ENCODE results near the gene DOCK3. TPM values are rescaled to one million over a fixed set of nuclear protein-coding genes. Genes with fewer than 3 reads are reported as not detected.

Gene DOCK3
- total and polyA plus RNA-seq, 4 donors = 0.01 to 0.08 (median 0.06) TPM; not detected in 1

- TF ChIP-seq YY1 (IDR thresholded peaks at IDR 0.05) (no peak), GABPA (IDR thresholded peaks at IDR 0.05 in 1 of 2, conservative IDR thresholded peaks at IDR 0.05 in 1 of 2) (no peak), RAD21 (IDR thresholded peaks at IDR 0.05) (no peak), JUND (IDR thresholded peaks at IDR 0.05) (no peak), FOXA1 (IDR thresholded peaks at IDR 0.05) (no peak), CTCF (IDR thresholded peaks at IDR 0.05; ENCODE audit: low read depth, low read length, missing input control) (no peak), SP1 (IDR thresholded peaks at IDR 0.05) (no peak), NR2F2 (IDR thresholded peaks at IDR 0.05) (no peak), REST (IDR thresholded peaks at IDR 0.05) (no peak), ATF3 (IDR thresholded peaks at IDR 0.05) (no peak), EGR1 (IDR thresholded peaks at IDR 0.05; ENCODE audit: low read depth in 2 of 2) (no peak), MAX (IDR thresholded peaks at IDR 0.05) (no peak), HNF4A (conservative IDR thresholded peaks at IDR 0.05) (no peak), HNF4G (IDR thresholded peaks at IDR 0.05) (no peak), RXRA (IDR thresholded peaks at IDR 0.05) (no peak), ZBTB33 (IDR thresholded peaks at IDR 0.05) (no peak), FOXA2 (IDR thresholded peaks at IDR 0.05) (no peak), TAF1 (conservative IDR thresholded peaks at IDR 0.05) (no peak)
- Histone ChIP-seq H3K36me3 (ENCODE audit: control insufficient read depth in 4 of 4, insufficient read depth in 3 of 4, low read depth in 1 of 4, low read length in 3 of 4) (peaks cover 6 to 15% (median 13%) of the 10 kb centered on the region in 4 donors), H3K9ac (ENCODE audit: low read depth in 1 of 2, low read length in 2 of 2) (peak overlapping the region; percentile 56 to 84), H3K4me1 (ENCODE audit: control insufficient read depth in 4 of 4, insufficient read depth in 4 of 4, low read length in 3 of 4) (peaks cover 0 to 58% (median 48%) of the 10 kb centered on the region in 4 donors), H3K27ac (ENCODE audit: low read depth in 1 of 2, low read length in 2 of 2) (peak overlapping the region; percentile 71 to 96), H3K27me3 (ENCODE audit: control insufficient read depth in 4 of 4, insufficient read depth in 4 of 4, low read length in 3 of 4) (no peaks in the 10 kb centered on the region), H3K4me3 (ENCODE audit: low read depth in 1 of 3, low read length in 3 of 3) (peak overlapping the region; percentile 63 to 94 (median 90)), H3K9me3 (ENCODE audit: control insufficient read depth in 4 of 4, low read length in 3 of 4) (no peaks in the 10 kb centered on the region)
- WGBS = 28% methylated on average over 8 of the region's 8 CpGs
- DNase-seq (ENCODE audit: low spot score) = no peak
Measured at GRCh38 chr3:51386159-51386851, 711.6 kb downstream of the DOCK3 start.

Data from liver (tissue), 9 donors.